Neural crest cell (in vitro differentiated cells): ENCODE data around the gene CARD6. TPM values are rescaled to one million over a fixed set of nuclear protein-coding genes. Genes with fewer than 3 reads are reported as not detected.
"Not testable (repeated sequence)": the region's sequence is repeated elsewhere in the genome, so short reads cannot be mapped to it uniquely, and the experiment has no call there.

ENCODE experiments used
- DNase-seq: peaks from one replicate; pipeline ENCODE4 v3.0.0; 2021; ENCODE audit warnings: low read depth, mixed read lengths, low spot score
- H3K27ac Mint-ChIP-seq: one replicate; pipeline ENCODE4 v1.8.0; 2021; ENCODE audit warnings: mild to moderate bottlenecking, mixed read lengths; ENCODE audit not compliant: unreplicated experiment
- H3K27me3 Mint-ChIP-seq: 2 replicates; pipeline ENCODE4 v1.8.0; 2021; ENCODE audit warnings: low read depth, mild to moderate bottlenecking, mixed read lengths
- H3K36me3 Mint-ChIP-seq: 2 replicates; pipeline ENCODE4 v1.8.0; 2021; ENCODE audit warnings: low read depth, mild to moderate bottlenecking, mixed read lengths
- H3K4me1 Mint-ChIP-seq: 2 replicates; pipeline ENCODE4 v1.8.0; 2021; ENCODE audit warnings: mixed read lengths
- H3K4me3 Mint-ChIP-seq: one replicate; pipeline ENCODE4 v1.8.0; 2021; ENCODE audit warnings: mild to moderate bottlenecking, mixed read lengths
- H3K9me3 Mint-ChIP-seq: 2 replicates; pipeline ENCODE4 v1.8.0; 2021; ENCODE audit warnings: mixed read lengths
- total RNA-seq: library from RNA; stranded (reverse); gene quantifications from 2 replicates; pipeline ENCODE4 v1.2.1, GENCODE V29; 2021
- TF ChIP-seq, protein P1 (sequence below): fragments of 200-600 bp; sonication (generic); conservative IDR thresholded peaks from 2 replicates; pipeline ENCODE4 v1.5.0; 2021; ENCODE audit warnings: antibody characterized with exemption, mild to moderate bottlenecking

CARD6 gene
- total RNA-seq, 1 donor from 2014 or later: not detected

DNA sequence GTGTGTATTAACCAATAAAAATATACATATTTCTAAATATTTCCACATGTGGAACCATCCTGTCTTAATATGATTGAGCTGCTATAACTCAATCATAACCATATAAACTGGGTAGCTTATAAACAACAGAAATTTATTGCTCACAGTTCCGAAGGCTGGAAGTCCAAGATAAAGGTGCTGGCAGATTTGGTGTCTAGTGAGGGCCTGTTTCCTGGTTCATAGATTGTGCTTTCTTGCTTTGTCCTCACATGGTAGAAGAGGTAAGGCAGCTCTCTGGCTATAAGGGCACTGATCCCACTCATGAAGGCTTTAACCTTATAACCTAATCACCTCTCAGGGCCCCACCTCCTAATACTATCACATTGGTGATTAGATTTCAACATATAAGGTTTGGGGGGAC lies 29.0 kb upstream of the CARD6 start:
- Mint-ChIP-seq H3K4me3 (no peak overlapping the region), H3K27me3 (no peaks in the 10 kb centered on the region), H3K27ac (no peak overlapping the region), H3K4me1 (peaks cover 6% of the 10 kb centered on the region), H3K36me3 (no peaks in the 10 kb centered on the region), H3K9me3 (no peaks in the 10 kb centered on the region)
- TF ChIP-seq, protein P1, sequence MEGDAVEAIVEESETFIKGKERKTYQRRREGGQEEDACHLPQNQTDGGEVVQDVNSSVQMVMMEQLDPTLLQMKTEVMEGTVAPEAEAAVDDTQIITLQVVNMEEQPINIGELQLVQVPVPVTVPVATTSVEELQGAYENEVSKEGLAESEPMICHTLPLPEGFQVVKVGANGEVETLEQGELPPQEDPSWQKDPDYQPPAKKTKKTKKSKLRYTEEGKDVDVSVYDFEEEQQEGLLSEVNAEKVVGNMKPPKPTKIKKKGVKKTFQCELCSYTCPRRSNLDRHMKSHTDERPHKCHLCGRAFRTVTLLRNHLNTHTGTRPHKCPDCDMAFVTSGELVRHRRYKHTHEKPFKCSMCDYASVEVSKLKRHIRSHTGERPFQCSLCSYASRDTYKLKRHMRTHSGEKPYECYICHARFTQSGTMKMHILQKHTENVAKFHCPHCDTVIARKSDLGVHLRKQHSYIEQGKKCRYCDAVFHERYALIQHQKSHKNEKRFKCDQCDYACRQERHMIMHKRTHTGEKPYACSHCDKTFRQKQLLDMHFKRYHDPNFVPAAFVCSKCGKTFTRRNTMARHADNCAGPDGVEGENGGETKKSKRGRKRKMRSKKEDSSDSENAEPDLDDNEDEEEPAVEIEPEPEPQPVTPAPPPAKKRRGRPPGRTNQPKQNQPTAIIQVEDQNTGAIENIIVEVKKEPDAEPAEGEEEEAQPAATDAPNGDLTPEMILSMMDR: no peak
- no peak for DNase-seq

- no peaks in the 10 kb centered on the region for H3K27me3 Mint-ChIP-seq
- H3K4me1 Mint-ChIP-seq: no peaks in the 10 kb centered on the region
- no peaks in the 10 kb centered on the region for H3K9me3 Mint-ChIP-seq
- H3K36me3 Mint-ChIP-seq: no peaks in the 10 kb centered on the region
- no peak for DNase-seq
- no peak overlapping the region for H3K4me3 Mint-ChIP-seq
- TF ChIP-seq, protein P1: no peak
- H3K27ac Mint-ChIP-seq: no peak overlapping the region
These were observed 27.4 kb upstream of the CARD6 start for GRCh38 chr5:40813698-40814281.

DNA sequence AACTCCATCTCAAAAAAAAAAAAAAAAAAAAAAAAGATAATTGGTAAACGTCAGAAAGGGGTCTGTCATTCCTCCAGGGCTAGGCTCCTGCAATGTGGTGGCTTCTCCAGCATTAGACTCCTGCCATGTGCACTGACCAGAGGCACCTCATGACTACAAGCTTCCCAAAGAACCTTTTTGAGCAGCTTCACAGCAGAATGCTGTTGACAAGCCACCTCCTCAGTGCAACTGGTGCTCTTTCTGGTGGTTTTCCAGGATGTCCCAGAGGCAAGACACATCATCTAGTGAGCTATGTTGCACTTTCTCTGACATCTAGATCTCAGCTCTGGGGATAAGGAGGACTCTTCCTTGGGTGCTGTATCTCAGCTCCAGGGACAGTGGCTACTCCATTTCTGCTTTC lies 17.7 kb upstream of the CARD6 start:
- Mint-ChIP-seq H3K27ac (peak overlapping the region; percentile 48), H3K9me3 (no peaks in the 10 kb centered on the region), H3K36me3 (peaks cover 22% of the 10 kb centered on the region), H3K4me1 (peaks cover 9% of the 10 kb centered on the region), H3K27me3 (no peaks in the 10 kb centered on the region), H3K4me3 (peak overlapping the region; percentile 15)
- DNase-seq: no peak
- TF ChIP-seq, protein P1: no peak

GRCh38 chr5:40825461-40826043 lies 15.6 kb upstream of the CARD6 start:
- Mint-ChIP-seq H3K36me3 (peaks cover 32% of the 10 kb centered on the region), H3K4me1 (peaks cover 20% of the 10 kb centered on the region), H3K4me3 (peak overlapping the region; percentile 38)
- not testable (repeated sequence) for H3K9me3 Mint-ChIP-seq, H3K27ac Mint-ChIP-seq, H3K27me3 Mint-ChIP-seq, DNase-seq

GRCh38 chr5:40826489-40827187 lies 14.5 kb upstream of the CARD6 start:
- TF ChIP-seq, protein P1: no peak
- Mint-ChIP-seq H3K4me3 (no peak overlapping the region), H3K27me3 (no peaks in the 10 kb centered on the region), H3K4me1 (peaks cover 22% of the 10 kb centered on the region), H3K9me3 (no peaks in the 10 kb centered on the region), H3K27ac (no peak overlapping the region), H3K36me3 (peaks cover 38% of the 10 kb centered on the region)
- no peak for DNase-seq
